ENCODE data around the gene FERMT3.
"Not testable (repeated sequence)": the region's sequence is repeated elsewhere in the genome, so short reads cannot be mapped to it uniquely, and the experiment has no call there.

Gene FERMT3

GRCh38 chr11:64237484-64237951 lies 31.0 kb downstream of the FERMT3 start:
- no peak for DNase-seq

- DNase-seq: no peak
Observed at GRCh38 chr11:64238076-64238475, 31.6 kb downstream of the FERMT3 start.

- DNase-seq: no peak
Observed at GRCh38 chr11:64238999-64239398, 32.5 kb downstream of the FERMT3 start.

DNA sequence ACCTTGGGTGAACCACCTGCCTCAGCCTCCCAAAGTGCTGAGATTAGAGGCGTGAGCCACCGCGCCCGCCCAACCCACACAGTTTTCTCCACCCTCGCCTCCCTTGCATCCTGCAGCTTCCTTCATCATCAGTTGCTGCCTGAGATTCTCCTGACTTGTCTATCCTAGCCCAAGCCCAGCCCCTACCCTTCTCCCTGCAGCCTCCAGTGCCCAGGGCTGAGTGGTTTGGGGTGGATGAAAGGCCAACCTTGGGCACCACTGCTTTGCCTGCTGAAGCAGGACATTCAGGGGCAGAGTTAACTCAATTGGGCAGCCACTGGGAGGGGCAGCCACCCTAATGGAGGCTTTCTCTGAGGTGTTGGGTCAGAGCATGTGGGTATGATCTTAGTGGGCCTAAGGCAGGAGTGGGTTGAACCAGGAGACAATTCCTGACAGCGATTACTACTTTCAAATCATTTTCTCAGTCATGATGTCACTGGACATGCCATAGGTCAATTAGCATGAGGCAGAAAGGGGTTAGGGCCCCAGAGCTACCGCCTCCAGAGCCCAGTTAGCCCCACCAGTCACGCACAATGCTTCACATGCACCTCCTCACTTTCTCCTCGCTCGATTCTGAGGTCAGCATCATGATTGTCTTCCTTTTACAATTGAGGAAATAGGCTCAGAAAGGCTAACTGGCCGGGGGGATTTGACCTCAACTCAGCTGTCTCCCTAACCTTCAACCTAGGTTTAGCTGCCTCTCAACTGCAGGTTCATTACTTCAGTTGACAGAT lies 33.3 kb downstream of the FERMT3 start:
- no peak for DNase-seq

DNA sequence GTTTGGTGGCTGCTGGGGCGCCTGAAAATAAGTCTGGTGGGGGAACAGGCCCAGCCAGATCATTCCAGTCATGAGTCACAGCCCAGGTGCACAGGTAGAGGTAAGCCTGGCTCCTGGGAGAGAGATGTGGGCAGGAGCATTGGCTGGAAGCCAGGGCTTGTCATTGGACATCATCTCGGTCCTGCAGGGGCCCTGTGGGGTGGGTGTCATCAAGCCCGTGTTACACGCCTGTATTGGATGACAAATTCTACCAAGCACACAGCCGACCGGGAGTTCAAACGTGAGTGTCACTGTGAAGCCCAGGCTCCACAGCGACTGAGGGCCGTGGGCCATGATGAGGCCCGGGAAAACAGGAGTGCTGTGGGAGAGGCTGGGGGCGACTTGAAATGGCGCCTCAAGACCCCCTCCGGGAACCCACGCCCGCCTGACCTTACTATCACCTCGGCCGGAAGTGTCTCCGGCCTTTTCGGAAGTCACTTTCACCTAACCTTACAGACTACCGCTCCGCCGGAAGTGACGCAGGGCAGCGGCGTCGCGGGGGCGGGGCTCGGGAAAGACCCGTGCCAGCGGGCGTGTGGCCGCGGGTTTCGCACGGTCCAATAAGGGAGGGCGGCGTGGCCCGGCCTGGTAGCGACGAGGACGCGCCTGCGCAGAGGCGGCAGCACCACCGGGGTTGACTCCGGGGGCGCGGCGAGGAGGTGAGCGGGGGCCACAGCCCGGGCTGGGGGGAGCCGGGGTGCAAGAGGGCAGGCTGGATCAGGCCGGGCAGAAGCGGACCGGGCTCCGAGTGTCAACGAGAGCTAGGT lies 34.1 kb downstream of the FERMT3 start, which contains the start of gene FKBP2:
TSS of gene FKBP2 (plus strand) at position 661 of the 806 bp plus-strand sequence. CDS start 1,293 bp downstream, outside the sequence.
- peak; percentile 94 for DNase-seq

- DNase-seq: peak; percentile 97
Observed at GRCh38 chr11:64241241-64241490, 34.6 kb downstream of the FERMT3 start.

DNA sequence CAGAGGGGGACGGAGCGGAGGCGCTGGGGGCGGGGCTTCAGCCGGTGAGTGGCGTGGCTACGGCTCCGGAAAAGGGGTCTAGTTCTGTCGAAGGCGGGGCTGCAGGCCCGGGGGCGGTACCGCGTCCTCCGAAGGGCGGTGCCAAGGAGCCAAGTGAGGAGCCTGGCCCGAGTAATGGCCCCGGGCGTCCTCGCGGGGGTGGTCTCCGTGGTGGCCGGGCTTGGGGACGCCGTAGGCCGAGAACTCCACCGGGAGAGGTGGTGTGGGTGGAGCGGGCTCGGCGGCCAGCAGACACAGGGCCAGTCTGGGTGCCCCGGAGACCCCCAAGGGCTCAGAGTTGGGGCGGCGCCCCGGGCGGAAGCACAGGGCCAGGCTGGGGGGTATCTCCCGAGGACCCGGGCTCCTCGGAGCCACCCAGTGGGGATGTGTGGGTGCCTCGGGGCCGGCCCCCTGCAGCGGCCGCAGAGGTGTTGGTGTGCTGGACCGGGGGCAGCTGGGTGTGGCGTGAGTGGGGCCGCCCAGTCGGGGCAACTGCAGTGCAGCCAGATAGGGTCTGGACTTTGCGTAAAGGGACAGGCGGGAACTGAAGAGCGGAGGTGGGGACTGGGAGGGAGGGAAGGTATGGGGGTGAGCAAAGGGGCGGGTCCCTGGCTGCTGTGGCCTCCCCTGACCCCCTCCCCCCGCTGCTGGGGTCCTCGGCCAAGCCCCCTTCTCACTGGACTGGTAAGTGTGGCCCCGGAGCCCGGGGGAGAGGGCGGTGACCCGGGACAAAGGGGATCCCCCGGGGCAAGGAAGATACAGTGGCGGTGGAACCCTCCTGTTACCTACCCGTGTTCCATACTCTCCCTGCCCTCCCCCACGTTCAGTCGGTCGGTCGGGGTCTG lies 35.2 kb downstream of the FERMT3 start:
- no peak for DNase-seq

DNA sequence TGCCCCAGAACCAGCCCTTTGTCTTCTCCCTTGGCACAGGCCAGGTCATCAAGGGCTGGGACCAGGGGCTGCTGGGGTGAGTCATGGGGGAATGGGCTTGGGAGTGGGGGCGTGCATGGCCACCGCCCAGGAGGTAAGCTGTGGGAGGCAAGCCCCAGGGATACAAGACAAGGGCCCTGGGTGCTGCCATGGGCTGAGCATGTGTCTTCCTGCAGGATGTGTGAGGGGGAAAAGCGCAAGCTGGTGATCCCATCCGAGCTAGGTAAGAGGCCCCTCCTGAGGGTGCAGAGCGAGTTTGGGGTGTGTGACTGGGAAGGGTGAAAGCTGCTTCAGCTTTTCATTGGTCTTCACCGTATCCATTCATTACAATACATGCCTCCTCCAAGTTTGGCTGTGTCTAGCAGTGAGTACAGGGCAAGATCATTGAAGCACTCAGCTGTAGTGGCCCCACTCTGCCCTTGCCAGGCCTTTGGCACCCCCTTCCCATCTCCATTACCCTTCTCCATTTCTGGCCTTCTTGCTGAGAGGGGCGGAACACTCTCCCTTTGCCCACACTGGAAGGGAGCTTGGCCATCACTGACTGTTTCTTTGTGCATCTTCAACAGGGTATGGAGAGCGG lies 36.8 kb downstream of the FERMT3 start:
- no peak for DNase-seq

- no peak for DNase-seq
Observed at GRCh38 chr11:64244107-64244506, 37.6 kb downstream of the FERMT3 start.

DNA sequence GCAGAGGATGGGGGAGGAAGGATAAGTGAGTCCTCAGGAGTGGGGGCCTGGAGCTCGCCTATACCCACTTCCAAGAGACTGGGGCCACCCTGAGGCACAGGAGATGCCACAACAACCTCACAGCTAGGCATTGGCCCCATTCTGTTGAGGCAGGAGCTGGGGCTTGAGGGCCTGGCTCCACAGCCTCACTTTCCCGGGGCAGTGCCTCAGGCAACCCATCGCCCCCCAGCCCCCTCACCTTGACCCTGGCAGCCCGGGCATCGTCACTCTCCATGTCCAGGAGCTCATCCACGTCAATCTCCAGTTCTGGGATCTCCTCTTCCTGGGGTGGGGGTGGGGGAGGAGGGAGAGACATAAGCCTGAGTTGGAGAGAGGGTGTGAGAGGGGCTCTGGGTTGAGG lies 38.4 kb downstream of the FERMT3 start:
- no peak for DNase-seq

DNA sequence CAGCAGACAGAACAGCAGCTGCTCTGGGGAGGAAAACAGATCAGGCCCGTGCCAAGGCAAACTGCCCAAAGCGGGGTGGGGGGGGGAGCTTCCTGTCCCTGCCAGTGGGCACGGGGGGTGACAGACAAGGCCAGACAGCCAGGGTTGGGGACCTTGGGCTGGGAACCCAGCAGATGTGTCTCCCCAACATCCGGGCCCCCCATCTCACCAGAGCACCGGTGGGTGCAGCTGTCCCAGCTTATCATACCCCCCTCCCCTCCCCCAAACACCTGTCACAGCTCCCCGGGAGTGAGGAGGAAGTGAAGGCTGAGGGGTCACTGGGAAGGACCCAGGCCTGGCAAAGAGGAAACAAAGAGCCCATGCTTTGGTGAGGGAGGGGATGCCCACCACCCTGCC lies 38.9 kb downstream of the FERMT3 start:
- DNase-seq: no peak

GRCh38 chr11:64245797-64246620 lies 39.5 kb downstream of the FERMT3 start:
- DNase-seq: peak; percentile 18

DNA sequence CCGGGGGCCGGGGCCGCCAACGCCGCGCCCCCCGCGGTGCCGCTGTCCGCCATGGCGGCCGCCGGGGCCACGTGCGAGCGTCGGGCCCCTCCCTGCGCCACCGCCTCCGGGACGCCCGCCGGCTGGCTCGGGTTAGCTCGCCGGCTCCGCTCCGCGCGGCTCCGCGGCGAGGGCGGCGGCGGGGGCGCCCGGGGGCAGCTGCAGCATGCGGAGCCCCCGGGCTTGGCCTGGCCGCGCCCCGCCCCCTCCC lies 40.0 kb downstream of the FERMT3 start:
- not testable (repeated sequence) for DNase-seq

DNA sequence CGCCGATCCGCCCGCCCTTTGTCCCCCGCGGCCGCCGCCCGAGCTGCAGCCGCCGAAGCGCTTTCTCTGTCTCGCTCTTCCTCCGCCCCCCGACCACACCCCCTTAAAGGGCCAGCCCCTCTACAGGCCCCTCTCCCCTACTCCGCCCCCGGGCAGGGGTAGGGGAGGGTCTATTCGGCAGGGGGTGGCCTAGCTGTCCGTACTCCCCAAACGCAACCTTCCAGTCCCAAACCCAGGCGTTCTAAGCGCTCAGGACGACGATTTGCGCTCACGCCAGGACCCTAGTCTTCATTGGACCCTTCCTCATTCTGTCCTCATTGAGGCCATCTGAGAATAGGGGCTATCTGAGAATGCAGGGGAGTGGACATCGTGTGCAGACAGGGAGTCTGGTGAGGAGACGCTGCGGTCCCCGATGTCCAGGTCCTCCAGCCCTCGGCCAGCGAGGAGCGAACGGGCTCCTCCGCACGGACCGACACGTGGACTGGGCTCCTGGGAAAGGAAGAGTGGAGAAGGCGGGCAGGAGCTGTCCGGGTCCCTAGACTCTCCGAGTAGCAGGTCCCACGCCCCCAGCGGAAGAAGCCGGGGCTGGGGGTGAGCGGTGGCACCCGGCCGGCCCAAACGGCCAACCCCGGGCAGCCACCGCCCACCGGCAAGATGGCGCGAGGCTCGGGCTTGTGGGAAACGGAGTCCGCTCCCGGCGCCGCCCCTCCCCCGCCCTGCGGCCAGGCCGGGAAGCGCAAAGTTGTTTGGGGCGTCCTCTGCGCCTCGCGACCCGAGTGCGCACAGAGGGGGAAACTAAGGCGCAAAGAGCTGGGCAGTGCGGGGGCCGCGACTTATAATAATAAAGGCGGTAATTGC lies 40.6 kb downstream of the FERMT3 start, which contains the start of gene PPP1R14B:
TSS of gene PPP1R14B (minus strand) at position 73 of the 858 bp plus-strand sequence. CDS start 270 bp downstream, outside the sequence.
- peak; percentile 75 for DNase-seq

GRCh38 chr11:64247729-64248531 lies 41.4 kb downstream of the FERMT3 start:
- no peak for DNase-seq

DNA sequence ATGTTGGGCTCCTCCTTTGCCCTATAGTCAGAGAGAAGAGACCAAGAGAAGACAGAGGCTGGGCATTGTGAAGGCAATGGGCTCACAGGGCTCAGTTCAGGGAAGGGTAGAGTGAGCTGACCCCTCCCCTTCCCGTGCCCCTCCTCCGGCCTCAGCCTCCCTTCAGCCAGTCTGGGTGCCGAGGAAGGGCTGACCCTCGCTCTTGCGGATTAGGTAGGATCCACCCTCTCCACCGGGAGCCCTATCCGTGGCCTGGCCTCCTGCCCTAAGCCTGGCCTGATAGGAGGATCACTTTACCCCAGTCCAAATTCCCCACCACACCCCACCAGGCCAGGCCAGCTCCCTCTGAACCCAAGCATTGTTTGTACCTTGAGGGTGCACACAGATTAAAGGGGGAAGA lies 42.1 kb downstream of the FERMT3 start:
- DNase-seq: no peak

DNA sequence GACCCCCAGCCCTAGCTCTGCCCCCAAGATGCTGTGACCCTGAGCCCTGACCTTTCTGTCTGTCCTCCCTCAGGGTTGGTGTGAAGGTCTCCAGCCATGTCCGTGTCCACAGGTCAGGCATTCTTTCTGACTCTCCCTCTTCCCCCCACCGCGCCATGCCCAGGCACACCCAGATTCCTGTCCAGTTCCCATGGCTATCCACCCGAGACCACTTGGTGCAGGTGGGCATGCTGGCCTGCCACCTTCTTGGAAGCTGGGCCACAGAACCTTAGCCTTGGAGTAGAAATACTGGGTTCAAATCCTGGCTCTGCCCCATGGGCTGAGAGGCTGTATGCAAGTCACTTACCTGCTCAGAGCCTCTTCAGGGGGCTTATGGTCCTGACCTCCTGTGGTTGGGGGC lies 42.5 kb downstream of the FERMT3 start:
- DNase-seq: no peak

GRCh38 chr11:64249563-64250414 lies 43.3 kb downstream of the FERMT3 start:
- no peak for DNase-seq

- DNase-seq: no peak
Observed at GRCh38 chr11:64250415-64251015, 44.0 kb downstream of the FERMT3 start.

All from NCI-H446 treated with DMSO at 0.1 percent for 48 hours (cell line).